GM23248 (cell line): ENCODE measurements around the gene ZNF813.

Source experiments
- EZH2 ChIP-seq: fragments of 200-600 bp; sonication (generic); IDR thresholded peaks from 2 replicates; pipeline ENCODE4 v1.6.1; 2018; ENCODE audit warnings: antibody characterized with exemption, mild to moderate bottlenecking; ENCODE audit not compliant: insufficient read depth, poor library complexity, severe bottlenecking
- EZH2phosphoT487 ChIP-seq: fragments of 200-600 bp; sonication (generic); IDR thresholded peaks from 2 replicates; pipeline ENCODE4 v1.6.1; 2018; ENCODE audit warnings: antibody characterized with exemption, moderate library complexity, mild to moderate bottlenecking, low read depth; ENCODE audit not compliant: insufficient read depth

- TF ChIP-seq EZH2 (no peak), EZH2phosphoT487 (no peak)
Observed at GRCh38 chr19:53531457-53531856, 63.9 kb downstream of the ZNF813 start.
